GM04503 (cell line): ENCODE data around the gene FAM216A.
"Not testable (repeated sequence)": the region's sequence is repeated elsewhere in the genome, so short reads cannot be mapped to it uniquely, and the experiment has no call there.

Experiments used
- DNase-seq: peaks from one replicate; pipeline ENCODE4 v3.0.0-alpha.2; 2012; ENCODE audit warnings: low read depth

Gene FAM216A

DNA sequence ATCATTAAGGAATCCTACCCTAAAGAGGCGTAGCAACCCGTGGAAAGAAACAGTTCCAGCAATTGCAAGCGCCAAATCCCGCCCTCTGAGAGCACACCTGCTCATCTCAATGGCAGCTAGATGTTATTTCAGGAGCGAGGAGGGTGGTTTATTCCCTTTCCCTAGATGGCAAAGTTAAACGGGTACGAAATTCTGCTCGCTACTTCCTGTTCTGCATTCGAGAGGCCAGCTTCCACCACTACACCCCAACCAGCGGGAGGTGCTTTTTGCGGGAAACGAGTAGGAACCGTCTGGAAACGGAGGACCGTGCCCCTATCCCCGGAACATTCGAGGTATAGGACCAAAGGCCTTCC is 32.7 kb downstream of the FAM216A start:
- peak; percentile 19 for DNase-seq

GRCh38 chr12:110501752-110502738 is 33.4 kb downstream of the FAM216A start, which contains the start of the genes RAD9B and VPS29:
RAD9B (plus strand) TSS chr12:110502331; CDS start chr12:110502338, 7 bp downstream.
VPS29 (minus strand) TSS chr12:110502111; CDS start chr12:110502051, 60 bp downstream.
- peak; percentile 86 for DNase-seq

DNA sequence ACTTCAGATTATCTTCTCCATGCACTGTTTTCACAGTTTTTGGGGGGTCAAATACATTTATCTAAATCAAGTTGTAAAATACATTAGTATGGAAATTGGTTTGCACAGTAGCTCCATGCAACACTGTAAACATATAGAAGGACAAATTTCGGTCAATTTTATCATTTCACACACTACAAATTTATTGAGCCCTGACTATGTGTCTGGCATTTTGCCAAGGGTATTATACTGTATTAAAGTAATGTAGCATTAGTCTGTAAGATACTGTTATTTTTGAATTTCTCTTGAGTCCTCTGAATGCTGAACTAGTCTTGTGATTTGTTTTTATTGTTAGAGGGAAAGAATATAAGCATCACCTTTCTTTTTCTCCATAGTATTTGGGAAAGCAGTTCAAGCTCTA is 34.8 kb downstream of the FAM216A start:
- no peak for DNase-seq

GRCh38 chr12:110505332-110505731 is 36.7 kb downstream of the FAM216A start:
- no peak for DNase-seq

DNA sequence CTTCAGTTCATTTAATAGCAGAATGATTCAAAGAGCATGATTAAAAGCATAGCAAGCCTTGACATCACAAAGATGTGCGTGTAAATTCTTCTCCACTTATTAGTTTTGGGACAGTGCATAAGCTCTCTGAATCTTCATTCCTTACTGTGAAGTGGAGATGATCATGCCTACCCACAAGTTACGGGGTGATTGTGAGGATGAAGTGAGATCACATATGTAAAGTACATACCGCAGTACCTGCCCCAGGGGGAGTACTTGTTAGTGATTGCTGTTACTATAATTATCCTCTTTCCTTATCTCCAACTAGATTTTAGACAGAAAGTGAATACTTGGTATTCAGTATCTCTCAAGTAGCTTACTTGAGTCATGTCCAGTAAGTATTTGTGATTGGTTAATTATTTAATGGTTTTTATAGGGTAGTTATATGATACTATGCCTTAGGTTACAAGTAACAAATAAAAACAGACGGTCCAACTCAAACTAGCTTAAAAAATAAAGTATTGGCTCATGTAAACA is 39.5 kb downstream of the FAM216A start:
- DNase-seq, result no peak

GRCh38 chr12:110513842-110514241 is 45.2 kb downstream of the FAM216A start:
- DNase-seq, result no peak

DNA sequence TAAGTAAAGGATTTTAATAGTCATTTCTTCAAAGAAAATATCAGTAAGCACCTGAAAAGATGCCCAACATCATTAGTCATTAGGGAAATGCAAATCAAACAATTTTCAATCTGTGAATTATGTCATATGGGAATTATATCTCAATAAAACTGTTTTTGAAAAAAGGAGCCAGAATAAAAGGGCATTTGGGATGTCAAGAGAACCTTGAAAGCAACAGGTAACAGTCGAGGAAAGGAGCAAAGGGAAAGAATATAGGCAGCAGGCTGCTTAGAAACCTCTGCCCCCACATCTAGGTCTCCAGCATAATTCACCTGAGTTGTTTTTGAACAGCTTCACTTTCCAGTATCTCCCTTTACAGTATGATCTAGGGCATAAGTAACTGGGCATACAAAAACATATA is 45.7 kb downstream of the FAM216A start:
- no peak for DNase-seq

DNA sequence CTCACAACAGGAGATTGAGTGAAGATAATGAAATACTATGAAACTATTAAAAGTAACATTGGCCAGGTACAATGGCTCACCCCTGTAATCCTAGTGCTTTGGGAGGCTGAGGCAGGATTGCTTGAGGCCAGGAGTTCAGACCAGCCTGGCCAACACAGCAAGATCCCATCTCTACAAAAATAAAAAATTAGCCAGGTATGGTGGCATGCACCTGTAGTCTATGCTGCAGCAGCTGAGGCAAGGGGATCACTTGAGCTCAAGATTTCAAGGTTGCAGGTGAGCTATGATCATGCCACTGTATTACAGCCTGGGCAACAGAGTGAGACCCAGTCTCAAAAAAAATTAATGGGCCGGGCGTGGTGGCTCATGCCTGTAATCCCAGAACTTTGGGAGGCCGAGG is 48.4 kb downstream of the FAM216A start:
- DNase-seq, result no peak

GRCh38 chr12:110518014-110518413 is 49.4 kb downstream of the FAM216A start:
- DNase-seq, result not testable (repeated sequence)

- not testable (repeated sequence) for DNase-seq
Measured at GRCh38 chr12:110520876-110521712, 52.4 kb downstream of the FAM216A start.

DNA sequence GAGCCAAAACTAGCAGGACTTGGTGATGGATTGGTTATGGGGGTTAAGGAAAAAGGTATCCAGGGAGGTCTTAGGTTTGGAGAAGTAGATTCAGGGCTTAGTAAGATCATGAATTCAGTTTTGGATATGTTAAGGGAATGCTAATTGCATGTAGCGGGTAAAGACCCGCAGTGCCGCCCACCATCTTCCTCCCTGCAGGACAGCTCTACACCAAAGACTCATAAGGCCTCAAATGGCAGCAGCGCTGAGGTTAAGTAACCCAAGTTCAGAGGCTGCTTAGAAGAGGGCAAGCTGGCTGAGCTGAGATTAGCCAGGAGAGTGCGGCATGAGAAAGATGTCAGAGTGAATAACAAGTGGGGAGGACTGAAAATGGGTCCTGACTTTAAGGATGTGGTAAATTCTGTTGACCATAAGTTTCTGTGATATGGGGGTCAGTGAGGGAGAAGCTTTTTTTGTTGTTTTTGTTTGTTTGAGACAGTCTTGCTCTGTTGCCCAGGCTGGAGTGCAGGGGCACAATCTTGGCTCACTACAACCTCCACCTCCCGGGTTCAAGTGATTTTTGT is 59.7 kb downstream of the FAM216A start:
- no peak for DNase-seq

- DNase-seq, result no peak
Measured at GRCh38 chr12:110530511-110530910, 61.9 kb downstream of the FAM216A start.

DNA sequence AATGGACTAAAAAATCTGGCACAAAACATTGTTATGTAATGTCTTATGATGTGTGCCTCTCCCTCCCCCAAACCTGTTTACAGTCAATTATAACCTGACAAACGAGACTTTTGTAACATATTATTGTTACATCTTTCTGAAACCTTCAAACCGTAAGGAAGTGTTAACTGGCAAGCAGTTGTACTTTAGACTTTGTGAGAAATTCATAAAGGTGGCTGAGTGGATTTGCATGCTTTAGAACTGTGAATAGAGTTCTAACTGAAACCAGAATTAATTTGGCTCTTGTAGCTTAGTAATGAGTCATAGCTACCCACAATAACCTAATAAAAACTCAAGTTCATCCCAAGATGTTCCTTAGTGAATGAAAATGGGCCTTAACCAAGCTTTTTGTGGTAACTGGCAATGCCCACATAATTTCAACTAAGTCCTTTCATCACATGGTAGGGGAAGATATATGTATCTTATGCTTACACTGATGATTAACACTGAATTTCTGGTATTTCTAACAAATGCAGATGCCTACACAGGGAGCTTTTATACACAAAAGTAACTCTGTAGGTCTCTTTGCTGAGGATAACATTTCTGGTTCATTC is 63.2 kb downstream of the FAM216A start:
- DNase-seq, result no peak

- DNase-seq, result no peak
Measured at GRCh38 chr12:110532644-110533043, 64.0 kb downstream of the FAM216A start.

DNA sequence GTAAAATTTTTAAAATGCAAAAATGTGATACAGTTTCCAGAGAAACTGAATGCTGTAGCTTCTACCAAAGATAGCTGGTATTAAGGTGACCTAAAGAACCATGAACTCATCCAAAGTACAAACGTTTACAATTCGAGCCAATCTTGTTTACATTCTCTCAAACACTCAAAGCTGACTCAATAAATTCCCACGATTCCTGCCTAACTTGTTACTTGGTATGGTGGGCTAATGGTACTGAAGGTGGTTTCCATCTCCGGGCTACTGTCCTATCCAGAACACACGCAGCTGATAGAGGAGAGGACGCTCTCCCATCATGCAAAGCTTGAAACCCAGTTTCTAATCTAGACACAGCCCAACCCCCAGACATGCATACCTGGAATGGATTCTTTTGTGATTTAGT is 65.0 kb downstream of the FAM216A start:
- no peak for DNase-seq

- no peak for DNase-seq
Measured at GRCh38 chr12:110534811-110535210, 66.2 kb downstream of the FAM216A start.

GRCh38 chr12:110536834-110537604 is 68.4 kb downstream of the FAM216A start:
- no peak for DNase-seq

- no peak for DNase-seq
Measured at GRCh38 chr12:110537605-110538409, 69.2 kb downstream of the FAM216A start.

GRCh38 chr12:110538869-110539622 is 70.4 kb downstream of the FAM216A start:
- no peak for DNase-seq
